ENCODE measurements around the gene ST8SIA1.

GRCh38 chr12:22333186-22333712 is 1.3 kb downstream of the ST8SIA1 start:
- no peak for TF ChIP-seq EZH2phosphoT487 (IDR thresholded peaks at IDR 0.05; ENCODE audit: borderline replicate concordance)
- TF ChIP-seq CTCF (IDR thresholded peaks at IDR 0.05 in 2 of 3, conservative IDR thresholded peaks at IDR 0.05 in 1 of 3; ENCODE audit: borderline replicate concordance in 1 of 3, insufficient read depth in 1 of 3, low read depth in 2 of 3, low read length in 2 of 3) = no peak
- no peak for TF ChIP-seq FOSL1 (IDR thresholded peaks at IDR 0.05; ENCODE audit: low read depth)
- no peak for TF ChIP-seq ZNF274 (IDR thresholded peaks at IDR 0.05; ENCODE audit: low read depth, low read length)
- no peak for TF ChIP-seq SP1 (IDR thresholded peaks at IDR 0.05; ENCODE audit: low read depth)
- no peak for TF ChIP-seq EZH2 (IDR thresholded peaks at IDR 0.05)
- no peak for TF ChIP-seq ATF3 (IDR thresholded peaks at IDR 0.05)
